NCI-H2227 (cell line): ENCODE results near the gene ZBTB49.
A peak's percentile ranks its signal among the peaks of the same experiment; 100 is the strongest.
"Not testable (repeated sequence)": the region's sequence is repeated elsewhere in the genome, so short reads cannot be mapped to it uniquely, and the experiment has no call there.

ENCODE experiments used
- DNase-seq: peaks from one replicate; lab custom pipeline; 2025; ENCODE audit not compliant: unreplicated experiment; lab: John Stamatoyannopoulos, UW

The ZBTB49 gene

GRCh38 chr4:4323705-4324534 is 33.9 kb downstream of the ZBTB49 start:
- no peak for DNase-seq

- no peak for DNase-seq
These were observed 35.3 kb downstream of the ZBTB49 start for GRCh38 chr4:4325321-4325720.

GRCh38 chr4:4326166-4326565 is 36.1 kb downstream of the ZBTB49 start:
- DNase-seq: no peak

GRCh38 chr4:4327652-4328121 is 37.6 kb downstream of the ZBTB49 start:
- DNase-seq: no peak

GRCh38 chr4:4328206-4328605 is 38.2 kb downstream of the ZBTB49 start:
- no peak for DNase-seq

GRCh38 chr4:4328840-4329239 is 38.8 kb downstream of the ZBTB49 start:
- DNase-seq: no peak

- no peak for DNase-seq
These were observed 39.4 kb downstream of the ZBTB49 start for GRCh38 chr4:4329496-4329895.

- no peak for DNase-seq
These were observed 40.7 kb downstream of the ZBTB49 start for GRCh38 chr4:4330794-4331193.

- DNase-seq: no peak
These were observed 42.5 kb downstream of the ZBTB49 start for GRCh38 chr4:4332529-4332928.

GRCh38 chr4:4333265-4333706 is 43.2 kb downstream of the ZBTB49 start:
- no peak for DNase-seq

- peak; percentile 47 for DNase-seq
These were observed 44.9 kb downstream of the ZBTB49 start for GRCh38 chr4:4334798-4335520.

- no peak for DNase-seq
These were observed 48.4 kb downstream of the ZBTB49 start for GRCh38 chr4:4338210-4339001.

GRCh38 chr4:4339504-4340085 is 49.5 kb downstream of the ZBTB49 start:
- DNase-seq: no peak

GRCh38 chr4:4341861-4342650 is 52.0 kb downstream of the ZBTB49 start:
- DNase-seq: no peak

- no peak for DNase-seq
These were observed 53.0 kb downstream of the ZBTB49 start for GRCh38 chr4:4343038-4343437.

GRCh38 chr4:4344915-4345527 is 55.0 kb downstream of the ZBTB49 start:
- no peak for DNase-seq

GRCh38 chr4:4347585-4347984 is 57.5 kb downstream of the ZBTB49 start:
- DNase-seq: no peak

- not testable (repeated sequence) for DNase-seq
These were observed 58.5 kb downstream of the ZBTB49 start for GRCh38 chr4:4348585-4348984.

- no peak for DNase-seq
These were observed 59.8 kb downstream of the ZBTB49 start for GRCh38 chr4:4349867-4350266.

GRCh38 chr4:4350909-4351308 is 60.9 kb downstream of the ZBTB49 start:
- no peak for DNase-seq
